DMS 273 (cell line): ENCODE measurements around the gene EEF2.

Source experiments
- DNase-seq: peaks from one replicate; lab custom pipeline; 2025; ENCODE audit not compliant: unreplicated experiment; lab: John Stamatoyannopoulos, UW

The EEF2 gene

DNA sequence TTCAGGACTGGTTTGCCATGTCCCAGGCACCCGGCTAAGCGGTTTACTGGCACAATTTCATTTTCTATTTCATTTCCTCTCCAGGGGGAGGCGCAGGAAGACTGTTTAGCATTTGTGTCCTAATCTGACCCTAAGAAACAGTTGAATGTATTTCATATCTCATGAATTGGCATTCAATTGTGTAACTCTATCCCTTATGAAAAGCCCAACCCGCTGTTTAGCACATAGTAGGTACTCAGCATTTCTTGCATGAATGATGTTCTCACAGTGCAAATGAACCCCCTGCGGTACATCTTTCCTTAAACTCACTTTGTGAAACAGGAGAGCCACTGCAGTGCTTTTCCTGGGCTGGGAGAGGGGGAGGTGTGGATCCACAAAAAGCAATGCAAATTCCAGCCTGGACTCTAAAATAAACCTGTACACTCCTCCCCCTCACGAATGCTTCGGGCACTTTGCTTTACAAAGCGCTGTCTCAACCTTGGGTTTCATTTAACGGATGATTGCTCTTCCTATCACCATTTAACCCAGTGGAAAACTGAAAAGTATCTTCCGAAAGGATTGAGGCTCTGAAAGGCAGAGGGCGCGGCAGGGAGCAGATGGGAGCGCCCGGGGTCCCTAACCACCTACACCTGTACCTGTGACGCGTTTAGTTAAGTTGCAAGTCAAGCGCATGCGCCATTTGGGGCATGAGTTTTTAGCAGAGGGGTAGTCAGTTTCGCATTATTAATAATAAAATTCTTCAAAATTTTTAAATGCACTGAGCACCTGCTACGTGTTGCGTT is 1.2 kb upstream of the EEF2 start:
- DNase-seq = peak; percentile 93

DNA sequence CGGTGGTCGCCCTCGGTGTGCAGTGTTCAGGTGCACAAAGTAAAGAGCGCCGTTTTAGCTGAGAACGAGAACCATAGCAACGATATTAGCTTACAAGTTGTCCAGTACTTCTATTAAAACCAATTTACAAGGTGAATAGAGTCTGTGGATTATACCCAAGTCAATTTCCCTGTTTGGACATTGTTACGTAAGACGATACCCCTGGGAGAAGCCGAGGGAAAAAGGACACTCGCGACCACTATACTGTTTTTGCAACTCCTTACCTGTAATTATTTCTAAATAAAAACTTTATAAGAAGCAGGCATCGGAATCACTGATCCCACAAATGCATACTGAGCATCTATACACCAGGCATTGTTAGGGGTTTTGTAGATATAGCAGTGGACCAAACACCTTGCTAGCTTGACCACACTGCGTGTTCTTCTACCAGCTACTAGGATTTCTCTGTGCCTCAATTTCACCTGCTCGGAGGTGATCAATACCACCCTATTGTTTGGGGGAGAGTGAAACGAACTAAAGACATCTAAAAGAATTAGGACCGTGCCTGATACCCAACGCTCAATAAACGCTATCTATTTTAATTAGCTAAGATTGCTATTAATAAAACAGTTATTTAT is 488 bp upstream of the EEF2 start:
- DNase-seq = no peak

DNA sequence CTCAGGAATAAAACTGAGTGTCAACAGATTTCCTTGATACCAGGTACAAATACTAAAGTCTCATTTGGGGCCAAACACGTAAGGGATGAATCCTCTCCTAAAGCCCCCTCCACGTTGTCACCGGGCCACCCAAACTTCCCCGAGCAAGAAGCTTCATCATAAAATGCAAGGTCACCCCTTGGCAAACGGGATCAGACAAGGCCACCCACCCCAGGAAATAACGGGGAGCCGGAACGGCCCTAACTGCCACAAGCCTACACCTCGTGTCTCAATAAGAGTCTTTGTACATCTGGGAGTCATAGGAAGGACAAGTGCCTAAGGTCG is 717 bp downstream of the EEF2 start:
- DNase-seq = no peak

DNA sequence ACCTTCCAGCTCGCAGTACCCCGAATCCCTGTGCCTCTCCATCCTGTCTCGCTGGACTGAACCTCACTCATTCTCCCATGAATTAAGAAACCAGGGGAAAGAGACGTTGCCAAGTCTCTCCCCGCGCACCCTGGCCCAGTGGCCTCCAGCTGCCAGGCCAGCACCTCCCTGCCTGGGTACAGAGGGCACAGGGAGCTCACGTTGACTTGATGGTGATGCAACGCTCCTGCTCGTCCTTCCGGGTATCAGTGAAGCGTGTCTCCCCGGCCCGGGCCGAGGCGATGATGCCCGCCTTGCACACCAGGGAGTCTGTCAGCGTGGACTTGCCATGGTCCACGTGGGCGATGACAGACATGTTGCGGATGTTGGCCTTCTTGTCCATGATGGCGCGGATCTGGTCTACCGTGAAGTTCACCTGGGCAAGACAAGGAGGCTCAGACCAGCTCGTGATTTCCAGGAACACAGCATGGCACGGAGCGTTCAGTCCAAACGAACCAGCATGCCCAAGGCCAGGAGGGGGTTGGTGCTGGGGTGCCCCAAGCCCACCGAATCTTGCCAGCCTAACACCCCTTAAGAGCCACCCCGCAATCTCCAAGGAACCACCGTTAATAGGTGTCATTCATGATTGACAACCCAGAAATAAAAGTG is 1.2 kb downstream of the EEF2 start:
- peak; percentile 59 for DNase-seq

DNA sequence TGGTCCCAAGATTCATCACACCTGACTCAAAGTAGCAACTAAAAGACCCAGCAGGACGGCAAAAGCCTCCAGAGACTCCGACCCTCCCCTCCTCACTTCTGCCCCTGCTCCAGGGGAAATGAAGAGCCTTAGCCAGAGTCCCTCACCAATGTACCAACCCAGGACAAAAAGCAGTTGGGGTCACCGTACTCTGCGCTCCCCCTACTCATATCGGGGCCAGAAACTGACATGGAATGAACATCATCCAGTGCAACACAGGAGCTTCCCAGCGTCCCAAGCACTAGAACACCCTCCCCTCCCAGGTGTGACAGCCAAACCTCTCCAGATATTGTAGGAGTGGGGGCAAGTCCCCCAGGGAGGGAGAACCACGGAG is 1.7 kb downstream of the EEF2 start:
- DNase-seq = no peak

DNA sequence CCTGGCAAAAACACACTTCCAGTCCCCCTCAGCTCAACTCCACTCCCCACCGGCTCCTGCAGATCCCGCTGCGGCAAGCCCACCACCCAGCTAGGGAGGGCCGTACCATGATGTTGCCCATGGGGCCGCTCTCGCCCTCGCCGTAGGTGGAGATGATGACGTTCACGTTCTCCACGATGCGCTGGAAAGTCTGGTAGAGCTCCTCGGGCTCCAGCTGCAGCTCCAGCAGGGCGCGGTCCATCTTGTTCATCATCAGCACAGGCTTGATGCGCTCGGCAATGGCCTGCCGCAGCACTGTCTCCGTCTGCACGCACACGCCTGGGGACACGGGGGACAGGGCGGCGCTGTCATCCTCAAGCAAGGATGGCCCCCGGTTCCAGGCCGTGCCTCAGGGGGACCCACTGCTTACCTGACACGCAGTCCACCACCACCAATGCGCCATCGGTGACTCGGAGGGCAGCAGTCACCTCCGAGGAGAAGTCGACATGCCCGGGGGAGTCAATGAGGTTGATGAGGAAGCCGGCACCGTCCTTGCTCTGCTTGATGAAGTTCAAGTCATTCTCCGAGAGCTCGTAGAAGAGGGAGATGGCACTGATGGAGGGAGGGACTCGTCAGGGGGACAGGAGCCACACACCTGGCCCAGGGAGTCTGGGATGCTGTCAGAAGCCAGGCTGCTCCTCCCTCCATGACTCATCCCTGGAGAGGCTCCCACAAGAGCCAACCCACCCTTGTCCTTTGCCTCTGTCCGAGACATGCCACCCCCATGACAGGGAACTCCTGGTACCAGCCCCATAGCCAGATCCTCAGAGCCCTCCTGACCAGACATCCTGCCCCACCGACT is 2.3 kb downstream of the EEF2 start:
- DNase-seq = peak; percentile 40

DNA sequence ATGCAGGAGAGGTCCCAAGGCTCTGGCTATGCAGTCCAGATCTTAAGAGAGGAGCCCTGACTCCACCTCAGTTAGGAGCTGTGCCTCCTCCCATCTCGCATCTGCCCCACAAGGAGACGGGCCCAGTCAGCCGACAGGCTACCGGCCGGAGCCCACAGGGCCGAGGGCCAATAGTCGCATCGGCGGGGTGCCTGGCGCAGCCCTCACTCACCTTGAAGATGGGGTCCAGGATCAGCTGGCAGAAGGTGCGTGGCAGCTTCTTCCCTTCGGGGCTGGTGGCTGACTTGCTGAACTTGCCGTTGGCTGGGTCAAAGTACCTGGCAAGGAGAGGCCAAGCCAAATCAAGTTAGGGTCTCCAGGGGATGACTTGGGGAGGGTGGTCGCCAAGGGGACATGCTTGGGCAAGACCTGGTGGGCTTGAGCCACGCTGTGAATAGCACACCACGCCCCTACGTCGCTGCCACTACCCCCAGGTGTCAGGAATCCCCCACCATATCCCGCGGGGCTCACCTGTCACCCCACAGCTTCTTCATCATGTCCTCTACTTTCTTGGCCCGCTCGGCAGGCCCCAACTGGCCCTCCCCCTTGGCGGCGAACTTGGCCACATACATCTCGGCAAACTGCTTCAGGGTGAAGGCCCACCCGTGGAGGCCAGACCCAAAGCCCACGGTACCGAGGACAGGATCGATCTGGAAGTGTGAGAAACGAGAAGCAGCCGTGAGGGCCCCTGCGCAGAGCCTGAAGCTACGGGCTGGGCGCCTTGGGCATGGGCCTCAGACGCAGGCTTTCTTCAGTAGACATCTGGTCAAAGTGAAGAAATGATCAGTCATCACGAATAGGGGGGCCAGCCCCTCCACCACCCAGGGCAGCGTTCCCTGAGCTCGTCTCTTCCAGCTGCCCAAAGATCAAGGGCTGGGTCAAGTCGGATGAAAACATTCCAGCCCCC is 3.3 kb downstream of the EEF2 start:
- no peak for DNase-seq

DNA sequence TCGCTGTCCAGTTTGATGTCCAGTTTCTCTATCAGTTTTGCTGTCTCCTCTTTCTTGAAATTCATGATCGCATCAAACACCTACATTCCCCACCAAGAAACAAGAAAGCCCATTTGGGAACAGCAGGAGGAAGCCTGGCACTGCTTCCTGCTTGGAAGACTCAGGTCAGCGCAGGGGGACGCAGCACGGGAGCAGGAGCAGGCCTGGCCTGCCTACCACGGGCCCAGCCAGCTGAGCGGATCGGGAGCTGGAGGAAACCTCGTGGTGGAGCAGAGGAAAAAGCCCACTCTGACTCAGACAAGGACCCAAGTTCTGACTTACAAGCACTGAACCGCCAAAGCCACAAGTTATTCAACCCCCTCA is 3.9 kb downstream of the EEF2 start:
- DNase-seq = no peak

DNA sequence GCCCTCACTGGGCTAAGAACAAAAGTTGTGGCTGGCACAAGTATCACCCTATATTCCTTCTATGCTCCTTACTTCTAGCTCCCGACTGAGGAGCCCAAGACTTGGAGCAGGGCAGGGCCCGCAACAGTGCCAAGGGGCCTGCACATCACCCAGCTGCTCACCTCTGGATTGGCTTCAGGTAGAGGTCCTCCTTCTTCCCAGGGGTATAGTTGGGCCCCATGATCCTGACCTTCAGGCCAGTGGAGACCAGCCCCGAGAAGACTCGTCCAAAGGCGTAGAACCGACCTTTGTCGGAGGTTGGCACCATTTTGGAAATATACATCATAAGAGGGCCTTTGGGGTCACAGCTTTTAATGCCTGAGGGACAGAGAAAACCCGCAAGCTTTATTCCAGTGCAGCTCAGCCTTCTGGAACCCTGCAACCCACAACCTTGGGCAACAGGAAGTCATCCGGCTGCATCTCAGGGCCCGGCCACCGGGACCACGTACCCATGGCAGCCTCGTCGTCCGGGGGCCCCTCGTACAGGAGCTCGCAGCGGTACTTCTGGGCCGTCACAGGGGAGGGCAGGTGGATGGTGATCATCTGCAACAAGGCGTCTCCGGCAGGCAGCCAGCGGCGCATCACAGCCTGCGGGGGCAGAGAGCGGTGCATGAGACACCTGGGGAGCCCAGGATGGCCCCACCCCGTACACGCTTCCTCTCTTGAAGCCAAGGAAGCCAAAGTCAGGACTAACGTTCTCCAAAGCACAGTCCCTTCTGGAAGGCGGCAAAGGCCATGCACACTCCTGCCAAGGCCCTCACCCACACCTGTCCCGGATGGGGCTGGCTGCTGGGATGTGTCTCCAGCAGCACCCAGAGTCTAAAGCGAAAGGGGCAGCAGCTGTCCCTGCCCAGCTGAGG is 4.7 kb downstream of the EEF2 start:
- DNase-seq = no peak

DNA sequence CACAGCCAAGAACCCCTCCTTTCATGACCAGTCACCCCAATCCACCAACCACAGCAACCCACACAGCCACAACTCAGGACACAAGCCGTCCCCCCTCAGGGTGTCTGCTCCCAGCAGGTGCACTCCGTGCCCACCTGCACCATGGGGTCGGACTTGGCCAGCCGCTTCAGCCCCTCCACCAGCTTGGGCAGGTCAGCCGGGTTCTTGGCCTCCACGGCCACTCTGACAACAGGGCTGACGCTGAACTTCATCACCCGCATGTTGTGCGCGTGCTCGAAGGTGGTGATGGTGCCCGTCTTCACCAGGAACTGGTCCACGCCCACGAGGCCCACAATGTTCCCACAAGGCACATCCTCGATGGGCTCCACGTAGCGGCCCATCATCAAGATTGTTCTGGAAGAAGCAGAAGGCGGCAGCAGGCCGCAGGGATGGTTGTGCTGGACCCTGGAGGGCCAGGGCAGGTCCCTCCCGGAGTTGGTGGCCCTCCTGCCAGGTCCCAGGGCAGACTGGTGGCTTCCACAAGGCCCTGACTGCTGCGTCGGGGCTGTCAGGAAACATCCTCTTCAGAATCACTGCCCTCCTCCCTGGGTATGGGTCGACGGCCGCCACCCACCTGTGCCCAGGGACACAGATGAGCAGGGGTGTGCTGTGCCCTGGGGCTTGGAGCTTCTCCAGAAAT is 5.5 kb downstream of the EEF2 start:
- no peak for DNase-seq

DNA sequence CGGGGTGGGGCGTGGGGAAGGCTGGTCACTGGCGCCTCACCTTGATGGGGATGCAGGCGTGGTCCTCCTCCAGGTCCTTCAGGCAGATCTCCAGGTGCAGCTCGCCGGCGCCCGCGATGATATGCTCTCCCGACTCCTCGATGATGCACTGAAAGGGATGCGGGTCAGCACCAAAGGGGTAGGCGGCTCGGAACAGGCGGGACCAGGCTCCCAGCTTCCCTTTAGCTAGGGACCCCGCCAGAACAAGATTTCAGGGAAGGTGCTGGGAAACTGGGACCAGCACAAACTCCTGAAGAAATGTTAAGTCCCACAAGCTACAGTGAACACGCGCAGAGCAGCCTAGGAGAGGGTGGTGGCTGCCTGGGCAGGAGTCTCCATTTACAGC is 6.0 kb downstream of the EEF2 start:
- DNase-seq = no peak

DNA sequence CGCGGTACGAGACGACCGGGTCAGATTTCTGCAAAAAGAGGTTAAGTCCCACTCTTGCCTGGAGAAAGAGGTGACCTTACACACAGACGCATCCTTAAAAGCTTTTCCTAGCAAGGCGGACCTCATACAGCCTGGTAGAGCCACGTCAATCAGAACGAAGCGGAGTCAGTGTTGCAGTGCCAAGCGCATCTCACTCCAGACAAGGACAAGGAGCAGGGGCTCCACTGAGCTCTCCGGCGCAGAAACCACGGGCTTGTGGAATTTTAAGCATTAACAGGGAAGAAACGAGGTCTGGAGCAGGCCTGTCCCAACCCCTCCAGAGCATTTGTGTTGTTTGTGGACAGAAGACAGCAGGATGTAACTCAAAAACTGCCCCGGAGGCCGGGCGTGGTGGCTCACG is 7.1 kb downstream of the EEF2 start:
- DNase-seq = no peak

DNA sequence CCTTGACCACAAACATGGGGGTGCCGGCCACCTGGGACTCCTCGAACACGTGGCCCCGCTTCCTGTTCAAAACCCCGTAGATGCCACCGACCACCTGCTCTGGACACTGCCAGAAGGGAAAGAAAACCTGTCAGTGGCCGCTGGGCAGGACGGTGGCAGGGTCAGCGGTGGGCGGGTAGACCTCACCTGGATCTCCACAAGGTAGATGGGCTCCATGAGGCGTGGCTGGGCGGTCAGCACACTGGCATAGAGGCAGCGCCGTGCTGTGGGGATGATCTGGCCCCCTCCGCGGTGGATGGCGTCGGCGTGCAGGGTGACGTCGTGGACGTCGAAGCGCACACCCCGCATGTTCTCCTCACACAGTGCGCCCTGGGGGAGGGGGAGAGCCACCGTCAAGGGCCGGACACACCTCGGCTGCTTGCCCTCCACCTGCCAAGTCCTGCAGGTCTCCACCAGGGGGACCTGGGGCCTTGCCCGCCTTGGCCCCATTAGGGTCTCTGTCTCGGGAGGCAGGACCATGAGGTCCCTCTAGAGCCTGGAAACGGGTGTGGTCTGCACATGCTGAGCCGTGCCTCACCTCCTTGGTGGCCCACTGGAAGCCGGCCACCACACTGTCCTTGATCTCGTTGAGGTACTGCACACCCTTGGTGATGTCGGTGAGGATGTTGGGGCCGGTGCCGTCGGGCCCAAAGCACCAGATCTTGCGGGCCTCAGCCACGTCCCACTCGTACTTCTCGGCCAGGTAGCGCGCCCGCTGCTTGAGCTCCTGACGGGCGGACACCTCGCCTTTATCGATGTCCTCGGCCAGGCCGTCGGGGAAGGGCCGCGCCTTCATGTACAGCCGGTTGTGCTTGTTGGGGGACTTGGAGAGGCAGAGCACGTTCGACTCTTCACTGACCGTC is 7.8 kb downstream of the EEF2 start:
- DNase-seq = peak; percentile 58

DNA sequence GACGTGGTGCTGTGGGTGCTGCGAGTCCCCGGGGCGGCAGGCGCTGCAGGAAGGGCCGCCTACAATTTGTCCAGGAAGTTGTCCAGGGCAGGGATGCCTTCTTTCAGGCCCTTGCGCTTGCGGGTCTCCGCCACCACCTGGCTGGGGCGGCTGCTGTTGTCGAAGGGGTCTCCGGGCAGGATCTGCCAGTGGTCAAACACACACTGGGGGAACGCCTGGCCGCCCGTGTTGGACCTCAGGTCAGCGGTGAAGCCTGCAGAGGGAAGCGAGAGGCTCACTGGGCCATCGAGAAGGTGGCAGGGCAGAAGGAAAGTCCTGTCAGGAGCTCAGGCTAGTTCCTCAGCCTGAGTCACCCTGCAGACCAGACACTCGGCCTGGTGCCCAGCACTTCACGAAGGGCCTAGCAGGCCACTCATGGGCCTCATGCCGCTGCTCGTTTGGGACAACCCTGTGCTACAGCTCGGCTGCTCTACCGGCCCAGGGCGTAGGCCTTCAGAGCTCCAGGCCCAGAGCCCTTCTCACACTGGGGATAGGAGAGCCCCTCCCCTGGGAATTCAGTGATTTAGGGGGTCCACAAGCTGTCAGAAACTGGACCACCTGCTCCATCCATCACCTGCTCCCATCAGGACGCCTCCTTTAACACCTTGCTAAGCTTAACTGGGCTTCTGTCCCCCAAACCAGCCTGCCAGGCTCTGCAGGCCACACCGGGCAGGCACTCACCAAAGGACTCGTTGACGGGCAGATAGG is 8.6 kb downstream of the EEF2 start:
- DNase-seq = peak; percentile 48

DNA sequence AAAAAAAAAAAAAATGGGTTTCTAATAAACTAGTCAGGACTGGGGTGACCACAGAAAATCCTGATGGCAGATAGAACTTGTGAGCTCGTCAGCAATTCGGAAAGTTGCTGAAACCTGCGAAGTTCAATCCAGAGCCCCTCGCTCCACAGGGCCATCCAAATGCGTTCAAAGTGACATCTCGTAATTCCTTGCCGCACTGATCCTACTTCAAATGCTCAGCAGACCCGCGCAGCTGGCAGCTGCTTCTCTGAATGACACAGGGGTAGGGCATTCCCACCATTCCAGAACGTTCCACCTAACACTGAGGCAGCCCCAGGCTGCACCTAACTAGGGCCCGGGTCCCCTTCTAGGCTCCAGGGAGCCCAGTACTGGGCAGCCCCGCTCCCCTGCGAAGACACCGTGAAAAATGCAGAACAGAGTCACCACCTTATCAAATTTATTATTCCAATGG is 9.6 kb downstream of the EEF2 start:
- peak; percentile 58 for DNase-seq

DNA sequence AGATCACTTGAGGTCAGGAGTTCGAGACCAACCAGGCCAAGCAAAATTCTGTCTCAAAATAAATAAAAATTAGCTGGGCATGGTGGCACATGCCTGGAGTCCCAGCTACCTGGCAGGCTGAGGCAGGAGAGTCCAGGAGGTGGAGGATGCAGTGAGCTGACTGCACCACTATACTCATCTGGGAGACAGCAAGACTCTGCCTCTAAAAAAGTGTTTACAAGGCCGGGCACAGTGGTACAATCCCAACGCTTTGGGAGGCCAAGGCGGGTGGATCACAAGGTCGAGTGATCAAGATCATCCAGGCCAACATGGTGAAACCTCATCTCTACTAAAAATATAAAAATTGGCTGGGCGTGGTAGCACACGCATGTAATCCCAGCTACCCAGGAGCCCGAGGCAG is 10.1 kb downstream of the EEF2 start:
- peak; percentile 58 for DNase-seq
